ENCODE measurements around the gene AIFM3. TPM values are rescaled to one million over a fixed set of nuclear protein-coding genes. Genes with fewer than 3 reads are reported as not detected.

Gene AIFM3
- total and polyA plus RNA-seq, 2 donors (not counting 1 experiment from before 2014, with no cell fraction given), result 3.0 to 6.0 TPM

DNA sequence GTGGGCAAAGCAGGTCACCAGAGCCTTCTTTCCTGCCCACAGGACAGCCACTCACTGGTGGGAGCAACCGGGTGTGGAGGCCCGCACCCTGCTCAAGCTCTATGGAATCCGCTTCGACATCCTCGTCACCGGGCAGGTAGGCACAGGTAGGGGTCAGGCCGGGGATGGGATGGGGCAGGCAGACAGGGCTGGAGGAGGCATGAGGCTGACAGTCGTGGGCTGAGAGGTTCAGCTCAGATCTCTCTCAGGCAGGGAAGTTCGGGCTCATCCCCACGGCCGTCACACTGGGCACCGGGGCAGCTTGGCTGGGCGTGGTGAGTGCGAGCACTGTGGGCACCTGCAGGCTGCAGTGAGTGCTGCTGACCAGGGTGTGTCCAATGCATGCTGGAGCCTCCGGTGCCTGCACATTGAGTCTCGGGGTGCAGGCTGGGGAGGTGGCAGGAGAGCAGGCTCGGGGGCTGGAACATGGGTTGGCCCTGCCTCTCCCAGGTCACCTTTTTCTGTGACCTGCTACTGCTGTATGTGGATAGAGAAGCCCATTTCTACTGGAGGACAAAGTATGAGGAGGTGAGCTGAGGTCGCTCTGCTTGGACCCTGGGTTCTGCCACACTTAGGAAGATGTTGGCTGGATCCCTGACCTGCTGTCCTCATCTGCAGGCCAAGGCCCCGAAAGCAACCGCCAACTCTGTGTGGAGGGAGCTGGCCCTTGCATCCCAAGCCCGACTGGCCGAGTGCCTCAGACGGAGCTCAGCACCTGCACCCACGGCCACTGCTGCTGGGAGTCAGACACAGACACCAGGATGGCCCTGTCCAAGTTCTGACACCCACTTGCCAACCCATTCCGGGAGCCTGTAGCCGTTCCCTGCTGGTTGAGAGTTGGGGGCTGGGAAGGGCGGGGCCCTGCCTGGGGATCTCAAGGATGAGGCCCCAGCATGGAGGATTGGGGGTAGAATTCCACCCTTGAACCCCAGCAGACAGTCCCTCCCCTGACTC lies 59.0 kb downstream of the AIFM3 start:
- no peak overlapping the region for H3K4me3 Mint-ChIP-seq
- intact Hi-C loops (cut with micrococcal nuclease), result no loop called here
- no peak overlapping the region for H3K4me3 ChIP-seq (ENCODE audit: control extremely low read depth in 1 of 5, extremely low read depth in 1 of 5, insufficient read depth in 1 of 5, low read depth in 2 of 5, low read length in 4 of 5)
- DNase-seq (no peak), ATAC-seq (ENCODE audit: low read depth) (no peak)
- WGBS (ENCODE audit: insufficient coverage), result 96% methylated on average over 23 of the region's 27 CpGs
- H3K36me3 ChIP-seq (replicated peaks in 1 of 2; ENCODE audit: control extremely low read depth in 1 of 2, control insufficient read depth in 1 of 2, extremely low read depth in 1 of 2, insufficient read depth in 2 of 2, low read length in 1 of 2), result no peaks in the 10 kb centered on the region
- peaks cover 5% of the 10 kb centered on the region for H3K4me1 Mint-ChIP-seq
- ChIA-PET CTCF (no interaction called here), POLR2A (no interaction called here)
- no peaks in the 10 kb centered on the region for H3K9me3 Mint-ChIP-seq (ENCODE audit: insufficient read depth)
- H3K27me3 ChIP-seq (replicated peaks in 1 of 4; ENCODE audit: control extremely low read depth in 1 of 4, control insufficient read depth in 3 of 4, insufficient read depth in 4 of 4, low read length in 3 of 4), result peaks cover 0 to 11% (median 0%) of the 10 kb centered on the region in 4 experiments
- H3K4me1 ChIP-seq (ENCODE audit: control insufficient read depth in 2 of 2, insufficient read depth in 2 of 2, low read length in 2 of 2), result no peaks in the 10 kb centered on the region
- no peaks in the 10 kb centered on the region for H3K9me3 ChIP-seq (ENCODE audit: control extremely low read depth in 1 of 3, control insufficient read depth in 2 of 3, insufficient read depth in 1 of 3, low read length in 2 of 3)
- H3K27ac Mint-ChIP-seq, result no peak overlapping the region
- H3K27ac ChIP-seq (ENCODE audit: low read length in 2 of 2), result no peak overlapping the region
- no peak overlapping the region for H2AFZ ChIP-seq (ENCODE audit: insufficient read depth, low read depth, low read length, poor library complexity, severe bottlenecking)
- no peak overlapping the region for H3K9ac ChIP-seq (ENCODE audit: low read length)
- H3K27me3 Mint-ChIP-seq, result peaks cover 24% of the 10 kb centered on the region
- no peaks in the 10 kb centered on the region for H4K20me1 ChIP-seq (ENCODE audit: control insufficient read depth, insufficient read depth, low read length, poor library complexity, severe bottlenecking)
- H3K79me2 ChIP-seq (ENCODE audit: control insufficient read depth, insufficient read depth, low read length), result no peaks in the 10 kb centered on the region
- no peak overlapping the region for H3K4me2 ChIP-seq (replicated peaks; ENCODE audit: low read depth, low read length, poor library complexity, severe bottlenecking)
- no peak for TF ChIP-seq EZH2 (IDR thresholded peaks at IDR 0.05; ENCODE audit: borderline replicate concordance, insufficient read depth, low read depth, low read length, poor library complexity, severe bottlenecking)
- TF ChIP-seq, protein P1, sequence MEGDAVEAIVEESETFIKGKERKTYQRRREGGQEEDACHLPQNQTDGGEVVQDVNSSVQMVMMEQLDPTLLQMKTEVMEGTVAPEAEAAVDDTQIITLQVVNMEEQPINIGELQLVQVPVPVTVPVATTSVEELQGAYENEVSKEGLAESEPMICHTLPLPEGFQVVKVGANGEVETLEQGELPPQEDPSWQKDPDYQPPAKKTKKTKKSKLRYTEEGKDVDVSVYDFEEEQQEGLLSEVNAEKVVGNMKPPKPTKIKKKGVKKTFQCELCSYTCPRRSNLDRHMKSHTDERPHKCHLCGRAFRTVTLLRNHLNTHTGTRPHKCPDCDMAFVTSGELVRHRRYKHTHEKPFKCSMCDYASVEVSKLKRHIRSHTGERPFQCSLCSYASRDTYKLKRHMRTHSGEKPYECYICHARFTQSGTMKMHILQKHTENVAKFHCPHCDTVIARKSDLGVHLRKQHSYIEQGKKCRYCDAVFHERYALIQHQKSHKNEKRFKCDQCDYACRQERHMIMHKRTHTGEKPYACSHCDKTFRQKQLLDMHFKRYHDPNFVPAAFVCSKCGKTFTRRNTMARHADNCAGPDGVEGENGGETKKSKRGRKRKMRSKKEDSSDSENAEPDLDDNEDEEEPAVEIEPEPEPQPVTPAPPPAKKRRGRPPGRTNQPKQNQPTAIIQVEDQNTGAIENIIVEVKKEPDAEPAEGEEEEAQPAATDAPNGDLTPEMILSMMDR (IDR thresholded peaks at IDR 0.05), result no peak
